DOHH2 (cell line): ENCODE data around the gene COPS3.
"Not testable (repeated sequence)": the region's sequence is repeated elsewhere in the genome, so short reads cannot be mapped to it uniquely, and the experiment has no call there.

Experiments used
- H3F3A ChIP-seq: fragments of 200-600 bp; sonication (generic), shearing (Covaris generic); 2 replicates; pipeline ENCODE4 v1.6.0; 2016; ENCODE audit warnings: antibody characterized with exemption, mild to moderate bottlenecking; ENCODE audit not compliant: control insufficient read depth, insufficient read depth
- H3K27ac ChIP-seq: fragments of 200-600 bp; sonication (generic); 2 replicates; pipeline ENCODE4 v1.5.1; 2014; ENCODE audit warnings: low read depth, mild to moderate bottlenecking, low read length, moderate library complexity
- H3K27me3 ChIP-seq: fragments of 200-600 bp; sonication (generic); 2 replicates; pipeline ENCODE4 v1.6.1; 2014; ENCODE audit warnings: mild to moderate bottlenecking, low read length, mixed read lengths; ENCODE audit not compliant: control insufficient read depth
- H3K36me3 ChIP-seq: fragments of 200-600 bp; sonication (generic); 2 replicates; pipeline ENCODE4 v1.6.1; 2014; ENCODE audit warnings: mild to moderate bottlenecking, low read length, moderate library complexity, mixed read lengths; ENCODE audit not compliant: control insufficient read depth
- H3K4me1 ChIP-seq: fragments of 200-600 bp; sonication (generic); 2 replicates; pipeline ENCODE4 v1.6.1; 2014; ENCODE audit warnings: mild to moderate bottlenecking, low read length, mixed read lengths; ENCODE audit not compliant: control insufficient read depth
- H3K4me2 ChIP-seq: fragments of 200-600 bp; sonication (generic); 2 replicates; pipeline ENCODE4 v1.6.0; 2014; ENCODE audit warnings: mild to moderate bottlenecking, low read length, moderate library complexity
- H3K4me3 ChIP-seq: fragments of 200-600 bp; sonication (generic); 2 replicates; pipeline ENCODE4 v1.5.1; 2014; ENCODE audit warnings: mild to moderate bottlenecking, low read length, mixed read lengths
- H3K79me2 ChIP-seq: fragments of 200-600 bp; sonication (generic); 2 replicates; pipeline ENCODE4 v1.6.1; 2014; ENCODE audit warnings: mild to moderate bottlenecking, low read length, mixed read lengths; ENCODE audit not compliant: control insufficient read depth
- H3K9me2 ChIP-seq: fragments of 200-600 bp; sonication (generic); replicated peaks from 2 replicates; pipeline ENCODE4 v1.6.1; 2014; ENCODE audit warnings: mild to moderate bottlenecking, low read length, mixed read lengths; ENCODE audit not compliant: control insufficient read depth
- H3K9me3 ChIP-seq: fragments of 200-600 bp; sonication (generic); 2 replicates; pipeline ENCODE4 v1.6.1; 2014; ENCODE audit warnings: antibody characterized with exemption, low read length, mixed read lengths; ENCODE audit not compliant: control insufficient read depth, insufficient read depth
- H4K20me1 ChIP-seq: fragments of 200-600 bp; sonication (generic); 2 replicates; pipeline ENCODE4 v1.6.0; 2014; ENCODE audit warnings: low read depth, mild to moderate bottlenecking, antibody characterized with exemption, low read length, moderate library complexity; ENCODE audit not compliant: control insufficient read depth, insufficient read depth
- EZH2phosphoT487 ChIP-seq: fragments of 200-600 bp; sonication (generic); IDR thresholded peaks from 2 replicates; pipeline ENCODE4 v1.6.1; 2017; ENCODE audit warnings: borderline replicate concordance, mild to moderate bottlenecking, antibody characterized with exemption, low read length, moderate library complexity, mixed read lengths
- TF ChIP-seq, protein P1 (sequence below): fragments of 200-600 bp; sonication (generic); IDR thresholded peaks from one replicate; pipeline ENCODE4 v1.5.1; 2014; ENCODE audit warnings: antibody characterized with exemption, mild to moderate bottlenecking, low read depth, low read length; ENCODE audit not compliant: poor library complexity, severe bottlenecking

COPS3 gene

DNA sequence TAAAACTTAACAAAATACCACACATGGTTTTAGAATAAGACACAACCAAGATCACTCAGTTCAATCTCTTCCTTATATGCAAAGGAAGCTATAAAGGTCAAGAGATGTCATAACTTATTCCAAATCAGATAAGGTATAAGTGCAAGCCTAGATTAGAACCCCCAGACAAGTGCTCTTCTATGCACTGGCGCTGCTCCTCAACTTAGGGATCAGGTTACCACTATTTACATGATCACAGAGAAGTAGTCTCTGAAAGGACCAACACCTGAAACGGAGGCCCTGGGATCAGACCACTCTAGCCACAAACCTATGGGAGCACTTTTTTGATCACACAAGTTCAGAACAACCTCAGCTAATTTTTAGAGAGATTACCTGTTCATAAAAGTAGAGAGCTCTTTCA, 16.6 kb downstream of the COPS3 start:
- H3K36me3 ChIP-seq, result peaks cover 76% of the 10 kb centered on the region
- TF ChIP-seq EZH2phosphoT487, result no peak
- TF ChIP-seq, protein P1, sequence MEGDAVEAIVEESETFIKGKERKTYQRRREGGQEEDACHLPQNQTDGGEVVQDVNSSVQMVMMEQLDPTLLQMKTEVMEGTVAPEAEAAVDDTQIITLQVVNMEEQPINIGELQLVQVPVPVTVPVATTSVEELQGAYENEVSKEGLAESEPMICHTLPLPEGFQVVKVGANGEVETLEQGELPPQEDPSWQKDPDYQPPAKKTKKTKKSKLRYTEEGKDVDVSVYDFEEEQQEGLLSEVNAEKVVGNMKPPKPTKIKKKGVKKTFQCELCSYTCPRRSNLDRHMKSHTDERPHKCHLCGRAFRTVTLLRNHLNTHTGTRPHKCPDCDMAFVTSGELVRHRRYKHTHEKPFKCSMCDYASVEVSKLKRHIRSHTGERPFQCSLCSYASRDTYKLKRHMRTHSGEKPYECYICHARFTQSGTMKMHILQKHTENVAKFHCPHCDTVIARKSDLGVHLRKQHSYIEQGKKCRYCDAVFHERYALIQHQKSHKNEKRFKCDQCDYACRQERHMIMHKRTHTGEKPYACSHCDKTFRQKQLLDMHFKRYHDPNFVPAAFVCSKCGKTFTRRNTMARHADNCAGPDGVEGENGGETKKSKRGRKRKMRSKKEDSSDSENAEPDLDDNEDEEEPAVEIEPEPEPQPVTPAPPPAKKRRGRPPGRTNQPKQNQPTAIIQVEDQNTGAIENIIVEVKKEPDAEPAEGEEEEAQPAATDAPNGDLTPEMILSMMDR, result no peak

DNA sequence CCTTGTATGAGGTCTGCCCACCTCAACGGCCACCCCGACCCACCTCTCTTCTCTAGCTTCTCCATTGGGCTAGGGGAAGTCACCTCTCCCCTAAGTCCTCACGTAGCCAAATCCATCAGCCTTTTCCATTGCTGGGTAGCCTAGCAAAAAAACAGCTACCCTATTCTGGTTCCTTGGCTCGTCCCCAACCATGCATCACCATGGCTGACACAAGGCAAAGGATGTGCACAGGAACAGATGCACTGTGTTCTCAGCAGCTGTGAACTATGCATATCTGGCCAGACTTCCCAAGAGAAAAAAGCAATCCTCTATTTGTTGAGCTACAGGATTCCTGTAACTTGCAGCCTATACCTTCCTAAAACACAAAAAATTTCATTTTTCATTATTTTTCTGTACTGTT, 22.0 kb downstream of the COPS3 start:
- Histone ChIP-seq H3K4me3 (no peak overlapping the region), H3F3A (no peaks in the 10 kb centered on the region), H3K36me3 (peaks cover 72% of the 10 kb centered on the region), H3K79me2 (no peaks in the 10 kb centered on the region), H3K9me3 (no peaks in the 10 kb centered on the region), H3K27ac (no peak overlapping the region), H3K4me2 (no peak overlapping the region), H4K20me1 (no peaks in the 10 kb centered on the region), H3K4me1 (no peaks in the 10 kb centered on the region), H3K9me2 (no peaks in the 10 kb centered on the region), H3K27me3 (no peaks in the 10 kb centered on the region)
- TF ChIP-seq EZH2phosphoT487, result no peak
- TF ChIP-seq, protein P1, result no peak

More for the DNA sequence above, 16.6 kb downstream of the COPS3 start:
- no peaks in the 10 kb centered on the region for H3K79me2 ChIP-seq
- H3K9me2 ChIP-seq, result no peaks in the 10 kb centered on the region
- H3K27me3 ChIP-seq, result no peaks in the 10 kb centered on the region
- H3K4me3 ChIP-seq, result no peak overlapping the region
- no peaks in the 10 kb centered on the region for H4K20me1 ChIP-seq
- no peak overlapping the region for H3K27ac ChIP-seq
- H3K4me1 ChIP-seq, result no peaks in the 10 kb centered on the region
- H3K4me2 ChIP-seq, result no peak overlapping the region
- H3K9me3 ChIP-seq, result no peaks in the 10 kb centered on the region
- H3F3A ChIP-seq, result no peaks in the 10 kb centered on the region

DNA sequence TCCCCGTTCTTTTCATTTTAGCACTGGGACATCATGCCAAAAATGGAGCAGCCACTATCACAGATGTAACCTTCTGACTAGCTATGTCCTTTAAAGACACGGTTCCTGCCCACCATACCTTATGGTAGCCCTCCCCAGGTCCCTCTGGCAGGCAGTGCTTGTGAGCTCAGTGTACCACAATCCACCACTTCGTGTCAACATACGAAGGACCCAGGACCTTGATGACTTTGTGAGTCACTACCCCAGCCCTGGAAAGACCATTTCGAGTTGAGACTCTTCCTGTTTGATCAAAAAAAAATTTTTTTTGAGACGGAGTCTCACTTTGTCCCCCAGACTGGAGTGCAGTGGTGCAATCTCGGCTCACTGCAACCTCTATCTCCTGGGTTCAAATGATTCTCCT, 23.0 kb downstream of the COPS3 start:
- Histone ChIP-seq H3K79me2 (no peaks in the 10 kb centered on the region), H3K9me2 (no peaks in the 10 kb centered on the region), H3K4me3 (no peak overlapping the region), H3K4me2 (no peak overlapping the region), H4K20me1 (no peaks in the 10 kb centered on the region), H3K9me3 (no peaks in the 10 kb centered on the region), H3K4me1 (no peaks in the 10 kb centered on the region), H3K27me3 (no peaks in the 10 kb centered on the region), H3K27ac (no peak overlapping the region), H3K36me3 (peaks cover 77% of the 10 kb centered on the region), H3F3A (no peaks in the 10 kb centered on the region)
- no peak for TF ChIP-seq EZH2phosphoT487
- TF ChIP-seq, protein P1, result no peak

DNA sequence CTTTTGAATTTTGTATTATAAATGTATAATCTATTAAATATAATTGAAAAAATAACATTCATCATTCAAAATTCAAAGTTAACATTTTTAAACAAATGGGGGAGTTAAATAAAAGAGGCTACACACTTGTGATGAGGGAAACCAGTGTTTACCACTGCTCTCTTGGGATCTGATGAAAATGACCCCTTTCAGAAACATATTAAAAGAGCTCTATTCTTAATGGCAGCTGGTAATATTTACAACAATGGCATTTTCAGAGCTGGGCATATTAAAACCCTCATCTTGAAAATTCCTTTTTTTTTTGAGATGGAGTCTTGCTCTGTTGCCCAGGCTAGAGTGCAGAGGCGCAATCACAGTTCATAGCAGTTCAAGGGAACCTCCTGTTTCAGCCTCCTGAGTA, 24.7 kb downstream of the COPS3 start:
- Histone ChIP-seq H3K27ac (no peak overlapping the region), H3K79me2 (no peaks in the 10 kb centered on the region), H3K4me3 (no peak overlapping the region), H3K9me3 (no peaks in the 10 kb centered on the region), H3K4me1 (no peaks in the 10 kb centered on the region), H4K20me1 (no peaks in the 10 kb centered on the region), H3K9me2 (no peaks in the 10 kb centered on the region), H3K27me3 (no peaks in the 10 kb centered on the region), H3F3A (no peaks in the 10 kb centered on the region), H3K4me2 (no peak overlapping the region), H3K36me3 (peaks cover 85% of the 10 kb centered on the region)
- TF ChIP-seq EZH2phosphoT487, result no peak
- TF ChIP-seq, protein P1, result no peak

DNA sequence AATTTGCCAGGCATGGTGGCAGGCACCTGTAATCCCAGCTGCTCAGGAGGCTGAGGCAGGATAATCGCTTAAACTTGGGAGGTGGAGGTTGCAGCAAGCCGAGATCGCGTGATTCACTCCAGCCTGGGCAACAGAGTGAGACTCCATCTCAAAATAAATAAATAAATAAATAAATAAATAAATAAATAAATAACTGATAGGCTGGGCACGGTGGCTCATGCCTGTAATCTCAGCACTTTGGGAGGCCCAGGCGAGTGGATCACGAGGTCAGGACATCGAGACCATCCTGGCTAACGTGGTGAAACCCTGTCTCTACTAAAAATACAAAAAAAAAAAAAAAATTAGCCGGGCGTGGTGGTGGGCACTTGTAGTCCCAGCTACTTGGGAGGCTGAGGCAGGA, 25.4 kb downstream of the COPS3 start:
- not testable (repeated sequence) for H3K9me2 ChIP-seq, H3K4me1 ChIP-seq, H3K4me3 ChIP-seq, H4K20me1 ChIP-seq, H3K27ac ChIP-seq, H3K27me3 ChIP-seq, H3K79me2 ChIP-seq, H3F3A ChIP-seq, H3K9me3 ChIP-seq, H3K4me2 ChIP-seq
- peaks cover 82% of the 10 kb centered on the region for H3K36me3 ChIP-seq
